MG63 (cell line): ENCODE data around the gene IQGAP2. TPM values are rescaled to one million over a fixed set of nuclear protein-coding genes. Genes with fewer than 3 reads are reported as not detected.
A peak's percentile ranks its signal among the peaks of the same experiment; 100 is the strongest.
"Not testable (repeated sequence)": the region's sequence is repeated elsewhere in the genome, so short reads cannot be mapped to it uniquely, and the experiment has no call there.

ENCODE experiments used
- DNase-seq: peaks from one replicate; pipeline ENCODE4 v3.0.0-alpha.2; 2020
- H3K27me3 ChIP-seq: fragments of 250-450 bp; sonication (Bioruptor Pico); 2 replicates; pipeline ENCODE4 v1.5.1; 2020; ENCODE audit warnings: mild to moderate bottlenecking, moderate library complexity
- H3K36me3 ChIP-seq: fragments of 250-450 bp; sonication (Bioruptor Pico); 2 replicates; pipeline ENCODE4 v1.5.1; 2020; ENCODE audit warnings: mild to moderate bottlenecking, moderate library complexity
- H3K4me3 ChIP-seq: fragments of 250-450 bp; sonication (Bioruptor Pico); 2 replicates; pipeline ENCODE4 v1.5.1; 2020; ENCODE audit warnings: mild to moderate bottlenecking, moderate library complexity
- H3K9me3 ChIP-seq: fragments of 250-450 bp; sonication (Bioruptor Pico); 2 replicates; pipeline ENCODE4 v1.5.1; 2020; ENCODE audit warnings: mild to moderate bottlenecking, moderate library complexity
- total RNA-seq: library from RNA; depleted of rRNA; stranded (reverse); fragments of >200 nt; shearing (Covaris generic); gene quantifications from 2 replicates; pipeline ENCODE4 v1.2.3, GENCODE V29; 2014; ENCODE audit warnings: low replicate concordance

IQGAP2 gene
- total RNA-seq, 1 experiment from 2014 or later, result 12.3 TPM

GRCh38 chr5:76547891-76548524 is 144.9 kb downstream of the IQGAP2 start:
- no peak for DNase-seq
- Histone ChIP-seq H3K36me3 (no peaks in the 10 kb centered on the region), H3K4me3 (no peak overlapping the region), H3K27me3 (no peaks in the 10 kb centered on the region), H3K9me3 (no peaks in the 10 kb centered on the region)

- no peaks in the 10 kb centered on the region for H3K36me3 ChIP-seq
- no peak for DNase-seq
- no peak overlapping the region for H3K4me3 ChIP-seq
- no peaks in the 10 kb centered on the region for H3K9me3 ChIP-seq
- H3K27me3 ChIP-seq, result no peaks in the 10 kb centered on the region
These were observed 145.6 kb downstream of the IQGAP2 start for GRCh38 chr5:76548525-76549229.

- not testable (repeated sequence) for DNase-seq, H3K4me3 ChIP-seq, H3K27me3 ChIP-seq
These were observed 147.8 kb downstream of the IQGAP2 start for GRCh38 chr5:76550881-76551280.

GRCh38 chr5:76552546-76552945 is 149.5 kb downstream of the IQGAP2 start:
- DNase-seq, result no peak
- Histone ChIP-seq H3K4me3 (no peak overlapping the region), H3K9me3 (no peaks in the 10 kb centered on the region), H3K27me3 (no peaks in the 10 kb centered on the region), H3K36me3 (no peaks in the 10 kb centered on the region)

More at GRCh38 chr5:76550881-76551280, 147.8 kb downstream of the IQGAP2 start:
- not testable (repeated sequence) for H3K36me3 ChIP-seq, H3K9me3 ChIP-seq

GRCh38 chr5:76553251-76553650 is 150.2 kb downstream of the IQGAP2 start:
- Histone ChIP-seq H3K9me3 (no peaks in the 10 kb centered on the region), H3K4me3 (no peak overlapping the region)
- no peak for DNase-seq

GRCh38 chr5:76555114-76555513 is 152.0 kb downstream of the IQGAP2 start:
- no peak overlapping the region for H3K4me3 ChIP-seq
- DNase-seq, result no peak

More at GRCh38 chr5:76553251-76553650, 150.2 kb downstream of the IQGAP2 start:
- Histone ChIP-seq H3K27me3 (no peaks in the 10 kb centered on the region), H3K36me3 (no peaks in the 10 kb centered on the region)

GRCh38 chr5:76555717-76556116 is 152.6 kb downstream of the IQGAP2 start:
- Histone ChIP-seq H3K9me3 (no peaks in the 10 kb centered on the region), H3K4me3 (no peak overlapping the region), H3K27me3 (no peaks in the 10 kb centered on the region), H3K36me3 (no peaks in the 10 kb centered on the region)
- no peak for DNase-seq

More at GRCh38 chr5:76555114-76555513, 152.0 kb downstream of the IQGAP2 start:
- no peaks in the 10 kb centered on the region for H3K27me3 ChIP-seq
- no peaks in the 10 kb centered on the region for H3K9me3 ChIP-seq
- no peaks in the 10 kb centered on the region for H3K36me3 ChIP-seq

GRCh38 chr5:76556511-76557221 is 153.6 kb downstream of the IQGAP2 start:
- H3K4me3 ChIP-seq, result no peak overlapping the region
- H3K27me3 ChIP-seq, result no peaks in the 10 kb centered on the region
- no peaks in the 10 kb centered on the region for H3K9me3 ChIP-seq
- no peak for DNase-seq
- H3K36me3 ChIP-seq, result no peaks in the 10 kb centered on the region

GRCh38 chr5:76560952-76561891 is 158.1 kb downstream of the IQGAP2 start:
- Histone ChIP-seq H3K27me3 (no peaks in the 10 kb centered on the region; the same call in 1 of the 2 replicates), H3K4me3 (no peak overlapping the region), H3K9me3 (no peaks in the 10 kb centered on the region), H3K36me3 (no peaks in the 10 kb centered on the region)
- no peak for DNase-seq

- Histone ChIP-seq H3K9me3 (no peaks in the 10 kb centered on the region), H3K36me3 (no peaks in the 10 kb centered on the region), H3K27me3 (no peaks in the 10 kb centered on the region; the same call in 1 of the 2 replicates), H3K4me3 (no peak overlapping the region)
- no peak for DNase-seq
These were observed 158.9 kb downstream of the IQGAP2 start for GRCh38 chr5:76561959-76562358.

- H3K4me3 ChIP-seq, result no peak overlapping the region
- peaks cover 1% of the 10 kb centered on the region; the same call in 1 of the 2 replicates for H3K27me3 ChIP-seq
- no peak for DNase-seq
- no peaks in the 10 kb centered on the region for H3K36me3 ChIP-seq
- no peaks in the 10 kb centered on the region for H3K9me3 ChIP-seq
These were observed 161.9 kb downstream of the IQGAP2 start for GRCh38 chr5:76565009-76565408.

GRCh38 chr5:76570153-76570552 is 167.1 kb downstream of the IQGAP2 start:
- Histone ChIP-seq H3K9me3 (no peaks in the 10 kb centered on the region), H3K36me3 (no peaks in the 10 kb centered on the region), H3K27me3 (0 out of 2 replicates have a peak, but pooled peaks cover 4% of the 10 kb centered on the region), H3K4me3 (no peak overlapping the region)
- no peak for DNase-seq

- 0 out of 2 replicates have a peak, but pooled peaks cover 4% of the 10 kb centered on the region for H3K27me3 ChIP-seq
- H3K4me3 ChIP-seq, result no peak overlapping the region
- DNase-seq, result no peak
- H3K36me3 ChIP-seq, result no peaks in the 10 kb centered on the region
- no peaks in the 10 kb centered on the region for H3K9me3 ChIP-seq
These were observed 168.5 kb downstream of the IQGAP2 start for GRCh38 chr5:76571559-76571958.

- no peaks in the 10 kb centered on the region for H3K9me3 ChIP-seq
- no peaks in the 10 kb centered on the region for H3K27me3 ChIP-seq
- DNase-seq, result no peak
- no peak overlapping the region for H3K4me3 ChIP-seq
- H3K36me3 ChIP-seq, result no peaks in the 10 kb centered on the region
These were observed 173.4 kb downstream of the IQGAP2 start for GRCh38 chr5:76576450-76576849.

- Histone ChIP-seq H3K9me3 (no peaks in the 10 kb centered on the region), H3K4me3 (no peak overlapping the region), H3K36me3 (no peaks in the 10 kb centered on the region), H3K27me3 (no peaks in the 10 kb centered on the region)
- no peak for DNase-seq
These were observed 173.9 kb downstream of the IQGAP2 start for GRCh38 chr5:76576996-76577395.

GRCh38 chr5:76579166-76579937 is 176.3 kb downstream of the IQGAP2 start:
- no peaks in the 10 kb centered on the region for H3K27me3 ChIP-seq
- H3K36me3 ChIP-seq, result no peaks in the 10 kb centered on the region
- H3K9me3 ChIP-seq, result no peaks in the 10 kb centered on the region
- H3K4me3 ChIP-seq, result no peak overlapping the region
- peak; percentile 64 for DNase-seq
